Activated B cell treated with CpG ODN at 0.5 μM for 24 hours (primary cell): ENCODE results near the gene PCDHGA6. TPM values are rescaled to one million over a fixed set of nuclear protein-coding genes. Genes with fewer than 3 reads are reported as not detected.

Source experiments
- ATAC-seq: fragments of 200-7000 bp; cut with Tn5 transposase; one replicate; pipeline ENCODE4 v1.10.0; 2021; ENCODE audit warnings: low read depth, mild to moderate bottlenecking, moderate library complexity
- CTCF ChIA-PET: fragments of 350-600 bp; sonication (Branson Sonifier 250); formaldehyde crosslinking; loops from one replicate; lab custom pipeline; 2021; ENCODE audit warnings: antibody characterized with exemption; lab: Charles Lee
- POLR2A ChIA-PET: fragments of 350-600 bp; sonication (Branson Sonifier 250); formaldehyde crosslinking; loops from one replicate; lab custom pipeline; 2021; ENCODE audit warnings: antibody characterized with exemption; lab: Charles Lee
- DNase-seq: peaks from one replicate; pipeline ENCODE4 v3.0.0; 2022
- H3K27ac Mint-ChIP-seq: one replicate; pipeline ENCODE4 v1.8.0; 2020; ENCODE audit warnings: mixed read lengths
- H3K27me3 Mint-ChIP-seq: one replicate; pipeline ENCODE4 v1.8.0; 2021; ENCODE audit warnings: mixed read lengths
- H3K36me3 Mint-ChIP-seq: one replicate; pipeline ENCODE4 v1.8.0; 2021; ENCODE audit warnings: low read depth, mixed read lengths
- H3K4me1 Mint-ChIP-seq: one replicate; pipeline ENCODE4 v1.8.0; 2021; ENCODE audit warnings: mixed read lengths
- H3K4me3 Mint-ChIP-seq: one replicate; pipeline ENCODE4 v1.8.0; 2020; ENCODE audit warnings: mild to moderate bottlenecking, mixed read lengths
- H3K9me3 Mint-ChIP-seq: one replicate; pipeline ENCODE4 v1.8.0; 2020; ENCODE audit warnings: mixed read lengths
- CTCF ChIP-seq: fragments of 200-600 bp; IDR thresholded peaks from one replicate; pipeline ENCODE4 v1.8.0; 2022; ENCODE audit warnings: antibody characterized with exemption, mild to moderate bottlenecking
- intact Hi-C: fragments of 100-400 bp; cut with micrococcal nuclease; formaldehyde crosslinking; loops from one replicate; pipeline ENCODE4 v1.15.1; 2024
- total RNA-seq: library from RNA; stranded (reverse); gene quantifications from 2 replicates; pipeline ENCODE4 v1.2.3, GENCODE V29; 2022

Gene PCDHGA6
- total RNA-seq, 1 donor from 2014 or later: 2.3 TPM

- CTCF ChIA-PET: interaction anchor here (0.7 to 1.4 kb wide), 2 partner anchors 11 to 85 kb away, joined by 3 read pairs; partner anchors contain the start of gene PCDHGB7
- no peak for ATAC-seq
- peaks cover 20% of the 10 kb centered on the region for H3K9me3 Mint-ChIP-seq
These were observed 54.2 kb downstream of the PCDHGA6 start for GRCh38 chr5:141427783-141428426.

More at GRCh38 chr5:141427783-141428426, 54.2 kb downstream of the PCDHGA6 start:
- Mint-ChIP-seq H3K27me3 (peaks cover 51% of the 10 kb centered on the region), H3K36me3 (peaks cover 5% of the 10 kb centered on the region), H3K27ac (no peak overlapping the region), H3K4me3 (no peak overlapping the region), H3K4me1 (peaks cover 16% of the 10 kb centered on the region)
- DNase-seq: no peak
- TF ChIP-seq CTCF: no peak
- intact Hi-C loops: no loop called here
- POLR2A ChIA-PET: no interaction called here

Other genes starting within 250 kb of the PCDHGA6 start
- not detected in 2 replicates for gene PCDHB5, start 238.7 kb upstream of the PCDHGA6 start, total RNA-seq
- not detected in 2 replicates for gene PCDHB6, start 223.8 kb upstream of the PCDHGA6 start, total RNA-seq
- gene PCDHB7, start 201.2 kb upstream of the PCDHGA6 start, total RNA-seq: not detected in 2 replicates
- gene PCDHB8, start 196.1 kb upstream of the PCDHGA6 start, total RNA-seq: not detected in 2 replicates
- not detected in 2 replicates for gene PCDHB16, start 191.5 kb upstream of the PCDHGA6 start, total RNA-seq
- gene PCDHB9, start 186.7 kb upstream of the PCDHGA6 start, total RNA-seq: 0.27 and 0.29 TPM in 2 replicates
- gene PCDHB10, start 181.5 kb upstream of the PCDHGA6 start, total RNA-seq: 0.07 TPM in 1 of 2 replicates, not detected in the other
- not detected in 2 replicates for gene PCDHB11, start 174.3 kb upstream of the PCDHGA6 start, total RNA-seq
- not detected in 2 replicates for gene PCDHB12, start 165.2 kb upstream of the PCDHGA6 start, total RNA-seq
- 0.07 and 0.09 TPM in 2 replicates for gene PCDHB13, start 160.0 kb upstream of the PCDHGA6 start, total RNA-seq
- 0.11 TPM in 1 of 2 replicates, not detected in the other for gene PCDHB14, start 150.5 kb upstream of the PCDHGA6 start, total RNA-seq
- gene PCDHB15, start 128.5 kb upstream of the PCDHGA6 start, total RNA-seq: not detected in 2 replicates
- 2.6 and 3.9 TPM in 2 replicates for gene SLC25A2, start 69.8 kb upstream of the PCDHGA6 start, total RNA-seq
- 86.7 and 87.3 TPM in 2 replicates for gene TAF7, start 53.1 kb upstream of the PCDHGA6 start, total RNA-seq
- gene PCDHGA1, start 43.4 kb upstream of the PCDHGA6 start, total RNA-seq: 0.20 and 0.29 TPM in 2 replicates
- gene PCDHGA2, start 35.1 kb upstream of the PCDHGA6 start, total RNA-seq: 0.09 and 0.15 TPM in 2 replicates
- gene PCDHGA3, start 30.1 kb upstream of the PCDHGA6 start, total RNA-seq: 0.20 and 0.51 TPM in 2 replicates
- 0.37 and 0.44 TPM in 2 replicates for gene PCDHGB1, start 23.8 kb upstream of the PCDHGA6 start, total RNA-seq
- gene PCDHGA4, start 18.9 kb upstream of the PCDHGA6 start, total RNA-seq: 0.34 and 0.75 TPM in 2 replicates
- gene PCDHGB2, start 13.9 kb upstream of the PCDHGA6 start, total RNA-seq: 2.2 and 2.6 TPM in 2 replicates
- gene PCDHGA5, start 9.7 kb upstream of the PCDHGA6 start, total RNA-seq: 1.1 and 1.2 TPM in 2 replicates
- 2.0 and 2.6 TPM in 2 replicates for gene PCDHGB3, start 3.6 kb upstream of the PCDHGA6 start, total RNA-seq
- gene PCDHGA7, start 8.9 kb downstream of the PCDHGA6 start, total RNA-seq: 1.3 and 1.6 TPM in 2 replicates
- 0.91 and 1.2 TPM in 2 replicates for gene PCDHGB4, start 13.8 kb downstream of the PCDHGA6 start, total RNA-seq
- gene PCDHGA8, start 18.7 kb downstream of the PCDHGA6 start, total RNA-seq: 0.54 and 0.69 TPM in 2 replicates
- 1.8 and 2.7 TPM in 2 replicates for gene PCDHGB5, start 24.1 kb downstream of the PCDHGA6 start, total RNA-seq
- gene PCDHGA9, start 28.9 kb downstream of the PCDHGA6 start, total RNA-seq: 1.1 and 1.3 TPM in 2 replicates
- gene PCDHGB6, start 34.1 kb downstream of the PCDHGA6 start, total RNA-seq: 1.2 and 1.6 TPM in 2 replicates
- gene PCDHGA10, start 39.1 kb downstream of the PCDHGA6 start, total RNA-seq: 1.2 and 1.3 TPM in 2 replicates
- 1.2 and 1.4 TPM in 2 replicates for gene PCDHGB7, start 43.8 kb downstream of the PCDHGA6 start, total RNA-seq
- gene PCDHGA11, start 47.2 kb downstream of the PCDHGA6 start, total RNA-seq: 0.73 and 1.1 TPM in 2 replicates
- 1.3 and 1.6 TPM in 2 replicates for gene PCDHGA12, start 56.6 kb downstream of the PCDHGA6 start, total RNA-seq
- gene PCDHGC3, start 102.1 kb downstream of the PCDHGA6 start, total RNA-seq: 2.6 and 3.3 TPM in 2 replicates
- 0.69 TPM in 2 replicates for gene PCDHGC4, start 111.1 kb downstream of the PCDHGA6 start, total RNA-seq
- gene PCDHGC5, start 115.2 kb downstream of the PCDHGA6 start, total RNA-seq: 0.24 and 0.38 TPM in 2 replicates
- gene DIAPH1, start 245.1 kb downstream of the PCDHGA6 start, total RNA-seq: 136 and 138 TPM in 2 replicates